ENCODE measurements around the gene FBXL4.

DNA sequence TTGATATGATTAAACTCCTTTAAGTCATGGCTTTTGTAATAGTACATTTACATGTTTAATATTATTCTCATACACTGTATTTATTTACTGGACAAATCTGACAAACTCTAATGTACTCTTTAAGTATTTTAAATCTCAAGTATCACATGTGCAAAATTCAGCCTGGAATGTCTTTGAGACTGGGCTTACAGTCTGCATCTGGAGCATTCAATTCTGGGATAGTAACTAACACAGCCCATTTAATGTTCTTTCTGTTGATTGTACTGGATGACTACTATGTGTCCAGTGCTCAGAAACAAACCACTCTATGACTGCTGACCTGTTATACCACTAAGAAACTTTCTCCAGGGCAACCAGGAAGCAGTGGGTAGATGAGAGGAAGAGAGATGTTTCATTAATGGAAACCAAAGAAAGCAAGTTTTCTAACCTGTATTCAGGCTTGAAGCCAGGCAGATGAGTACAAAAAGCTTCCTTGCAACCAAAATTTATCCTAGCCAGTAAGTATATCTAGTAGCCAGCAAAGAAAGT, 26.8 kb downstream of the FBXL4 start:
- TF ChIP-seq POLR2A (IDR thresholded peaks at IDR 0.05) = no peak
- TF ChIP-seq, protein P1, sequence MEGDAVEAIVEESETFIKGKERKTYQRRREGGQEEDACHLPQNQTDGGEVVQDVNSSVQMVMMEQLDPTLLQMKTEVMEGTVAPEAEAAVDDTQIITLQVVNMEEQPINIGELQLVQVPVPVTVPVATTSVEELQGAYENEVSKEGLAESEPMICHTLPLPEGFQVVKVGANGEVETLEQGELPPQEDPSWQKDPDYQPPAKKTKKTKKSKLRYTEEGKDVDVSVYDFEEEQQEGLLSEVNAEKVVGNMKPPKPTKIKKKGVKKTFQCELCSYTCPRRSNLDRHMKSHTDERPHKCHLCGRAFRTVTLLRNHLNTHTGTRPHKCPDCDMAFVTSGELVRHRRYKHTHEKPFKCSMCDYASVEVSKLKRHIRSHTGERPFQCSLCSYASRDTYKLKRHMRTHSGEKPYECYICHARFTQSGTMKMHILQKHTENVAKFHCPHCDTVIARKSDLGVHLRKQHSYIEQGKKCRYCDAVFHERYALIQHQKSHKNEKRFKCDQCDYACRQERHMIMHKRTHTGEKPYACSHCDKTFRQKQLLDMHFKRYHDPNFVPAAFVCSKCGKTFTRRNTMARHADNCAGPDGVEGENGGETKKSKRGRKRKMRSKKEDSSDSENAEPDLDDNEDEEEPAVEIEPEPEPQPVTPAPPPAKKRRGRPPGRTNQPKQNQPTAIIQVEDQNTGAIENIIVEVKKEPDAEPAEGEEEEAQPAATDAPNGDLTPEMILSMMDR (IDR thresholded peaks at IDR 0.05) = no peak
